HG03097 (cell line): ENCODE measurements around the gene FAM187B.
"Not testable (repeated sequence)": the region's sequence is repeated elsewhere in the genome, so short reads cannot be mapped to it uniquely, and the experiment has no call there.

Experiments used
- ATAC-seq: cut with Tn5 transposase; IDR thresholded peaks from one replicate; pipeline ENCODE4 v1.9.1; 2021; ENCODE audit not compliant: unreplicated experiment, low FRiP score

The FAM187B gene

DNA sequence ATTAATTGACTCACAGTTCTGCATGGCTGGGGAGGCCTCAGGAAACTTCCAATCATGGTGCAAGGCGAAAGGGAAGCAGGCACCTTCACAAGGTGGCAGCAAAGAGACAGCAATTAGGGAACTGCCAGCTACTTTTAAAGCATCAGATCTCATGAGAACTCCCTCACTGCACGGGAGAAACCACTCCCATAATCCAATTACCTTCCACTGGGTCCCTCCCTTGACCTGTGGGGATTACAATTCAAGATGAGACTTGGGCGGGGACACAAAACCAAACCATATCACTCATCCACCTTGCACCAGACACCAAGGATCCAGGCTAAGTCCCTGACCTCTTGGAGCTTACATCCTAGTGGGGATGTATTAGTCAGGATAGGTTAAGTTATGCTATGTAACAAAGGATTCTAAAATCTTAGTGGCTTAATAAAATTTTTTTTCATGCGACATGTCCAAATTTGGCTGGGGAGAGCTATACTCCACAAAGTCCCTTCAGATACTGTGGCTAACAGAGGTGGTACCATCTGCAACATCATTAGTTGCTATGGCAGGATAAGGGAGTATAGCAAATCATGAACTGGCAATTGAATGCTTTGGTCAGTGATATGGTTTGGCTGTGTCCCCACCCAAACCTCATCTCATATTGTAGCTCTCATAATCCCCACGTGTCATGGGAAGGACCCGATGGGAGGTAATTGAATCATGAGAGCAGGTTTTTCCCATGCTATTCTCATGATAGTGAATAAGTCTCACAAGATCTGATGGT is 8.3 kb upstream of the FAM187B start:
- no peak for ATAC-seq

DNA sequence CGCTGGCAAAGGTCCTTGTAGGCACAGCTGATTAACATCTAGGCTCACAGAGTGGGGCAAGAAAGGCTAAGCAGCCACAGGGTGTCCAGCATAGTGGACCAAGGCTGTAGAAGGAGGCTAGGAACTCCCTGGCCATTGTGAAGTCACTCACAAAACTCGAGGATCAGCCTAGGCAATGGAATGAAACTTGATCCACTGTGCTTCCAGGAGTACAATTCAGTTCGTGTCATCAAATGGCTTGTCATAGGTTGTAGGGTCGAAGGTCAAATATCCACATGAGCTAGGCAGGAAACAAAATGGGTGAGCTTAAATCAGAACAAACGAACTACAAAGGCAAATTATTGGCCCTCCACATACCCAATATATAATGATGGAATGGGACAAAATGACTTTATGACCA is 4.4 kb upstream of the FAM187B start:
- ATAC-seq: no peak

DNA sequence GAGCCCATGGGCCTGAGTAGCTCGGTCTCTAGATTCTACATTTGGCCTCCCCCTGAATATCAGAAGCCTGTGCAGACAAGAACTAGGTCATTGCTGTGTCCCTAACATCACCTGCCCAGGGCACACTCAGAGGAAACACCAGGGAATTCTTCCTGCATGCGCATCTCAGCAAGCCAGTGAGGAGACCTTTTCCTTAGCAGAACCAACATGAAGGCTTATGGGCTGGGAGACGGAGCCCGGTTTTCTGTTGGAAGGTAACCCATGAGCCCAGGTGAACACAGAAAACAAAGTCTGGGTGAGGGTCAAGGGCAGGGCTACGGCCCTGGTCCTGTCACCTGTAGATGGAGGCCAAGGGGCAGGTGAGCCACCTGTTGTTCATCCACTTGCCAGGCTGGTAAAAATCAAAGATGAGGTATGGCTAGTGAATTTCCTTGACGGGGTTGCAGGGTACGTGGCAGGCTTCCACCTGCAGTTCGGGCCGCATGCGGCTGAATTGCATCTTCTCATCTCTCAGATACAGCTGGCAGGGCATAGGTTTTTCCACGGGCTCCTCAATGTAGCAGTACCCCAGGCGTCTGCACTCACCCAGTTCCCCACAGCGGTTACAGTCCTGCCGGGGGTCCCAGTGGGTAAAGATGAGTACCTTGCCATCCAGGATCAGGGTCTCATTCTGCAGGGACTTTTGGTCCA is 3.6 kb upstream of the FAM187B start:
- no peak for ATAC-seq

DNA sequence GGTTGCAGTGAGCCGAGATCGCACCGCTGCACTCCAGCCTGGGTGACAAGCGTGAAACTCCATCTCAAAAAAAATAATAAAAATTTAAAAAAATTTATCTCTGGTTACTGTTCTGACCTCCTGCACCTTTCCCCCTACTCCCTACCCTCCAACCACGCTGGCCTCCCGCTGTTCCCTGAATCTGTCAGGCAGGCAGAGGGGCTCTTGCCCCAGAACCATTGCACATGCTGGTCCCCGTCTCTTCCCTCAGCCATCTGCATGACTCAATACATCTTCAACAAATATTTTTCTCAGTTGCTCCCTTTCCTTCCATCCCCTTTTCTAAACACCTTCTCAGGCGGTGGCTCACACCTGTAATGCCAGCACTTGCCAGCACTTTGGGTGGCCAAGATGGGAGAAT is 1.1 kb upstream of the FAM187B start:
- ATAC-seq: no peak

DNA sequence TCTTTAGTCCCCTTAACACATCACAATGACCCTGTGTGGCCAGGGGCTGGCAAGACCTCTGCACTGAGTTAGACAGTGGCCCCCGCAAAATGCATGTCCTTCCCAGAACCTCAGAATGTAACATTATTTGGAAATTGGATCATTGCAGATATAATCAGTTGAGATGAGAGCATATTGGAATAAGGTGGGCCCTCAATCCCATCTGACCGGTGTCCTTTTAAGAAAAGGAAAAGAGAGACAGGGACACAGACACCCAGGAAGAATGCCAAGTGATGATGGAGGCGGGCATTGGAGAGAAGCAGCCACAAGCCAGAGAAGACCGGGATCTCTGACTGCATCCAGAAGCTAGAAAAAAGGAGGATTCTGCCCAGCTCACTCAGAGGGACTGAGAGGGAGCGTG is 1.8 kb downstream of the FAM187B start:
- ATAC-seq: no peak

DNA sequence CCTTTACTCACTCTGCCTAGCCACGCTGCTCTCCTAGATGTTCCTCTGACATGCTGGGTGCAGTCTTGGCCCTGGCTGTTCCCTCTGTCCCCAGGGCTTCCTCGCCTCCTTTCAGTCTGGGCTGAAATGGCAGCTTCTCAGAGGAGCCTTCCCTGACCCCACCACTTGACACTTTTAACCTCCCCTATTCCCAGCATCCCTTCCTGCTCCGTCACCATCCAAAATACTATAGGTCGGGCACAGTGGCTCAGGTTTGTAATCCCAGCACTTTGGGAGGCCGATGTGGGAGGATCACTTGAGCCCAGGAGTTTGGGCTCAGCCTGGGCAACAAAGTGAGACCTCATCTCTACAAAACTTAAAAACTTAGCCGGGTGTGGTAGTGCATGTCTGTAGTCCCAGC is 2.6 kb downstream of the FAM187B start:
- ATAC-seq: no peak

DNA sequence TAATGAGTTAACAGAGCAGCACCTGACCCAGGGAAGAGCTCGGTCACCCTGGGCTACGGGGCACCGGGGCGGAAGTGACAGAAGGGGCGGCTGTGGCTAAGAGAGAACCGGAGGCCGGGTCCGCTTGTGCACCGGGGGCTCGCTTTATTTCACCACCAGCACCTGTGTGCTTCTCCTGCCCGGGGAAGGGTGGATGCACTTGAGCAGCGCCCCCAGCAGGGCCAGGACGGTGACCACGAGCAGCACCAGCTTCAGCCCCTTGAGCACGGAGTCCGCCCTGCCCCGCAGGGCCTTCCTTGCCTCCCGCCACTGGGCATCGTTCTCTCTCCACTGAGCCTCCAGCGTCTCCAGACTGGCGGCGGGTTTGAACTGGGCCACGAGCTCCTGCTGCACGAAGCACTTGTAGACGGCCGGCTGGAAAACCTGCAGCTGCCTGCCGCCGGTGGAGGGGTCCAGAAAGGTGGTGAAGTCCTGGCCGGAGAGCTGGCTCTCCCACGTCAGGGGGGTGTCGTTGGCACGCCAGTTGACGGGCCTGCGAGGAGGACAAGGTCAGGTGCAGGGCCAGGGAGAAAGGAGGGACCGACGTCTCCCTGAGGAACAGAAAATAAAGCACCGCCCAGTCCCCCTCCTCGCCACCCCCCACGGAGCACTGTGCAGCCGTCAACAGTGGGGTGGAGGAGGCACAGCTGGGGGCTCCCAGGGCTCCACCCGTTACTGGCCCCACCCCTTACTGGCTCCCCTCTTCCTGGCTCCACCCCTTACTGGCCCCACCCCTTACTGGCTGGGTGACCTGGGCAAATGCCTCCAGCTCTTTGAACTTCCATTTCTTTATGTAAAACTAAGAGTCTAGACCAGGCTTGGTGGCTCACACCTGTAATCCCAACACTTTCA is 3.6 kb downstream of the FAM187B start:
- ATAC-seq: no peak

DNA sequence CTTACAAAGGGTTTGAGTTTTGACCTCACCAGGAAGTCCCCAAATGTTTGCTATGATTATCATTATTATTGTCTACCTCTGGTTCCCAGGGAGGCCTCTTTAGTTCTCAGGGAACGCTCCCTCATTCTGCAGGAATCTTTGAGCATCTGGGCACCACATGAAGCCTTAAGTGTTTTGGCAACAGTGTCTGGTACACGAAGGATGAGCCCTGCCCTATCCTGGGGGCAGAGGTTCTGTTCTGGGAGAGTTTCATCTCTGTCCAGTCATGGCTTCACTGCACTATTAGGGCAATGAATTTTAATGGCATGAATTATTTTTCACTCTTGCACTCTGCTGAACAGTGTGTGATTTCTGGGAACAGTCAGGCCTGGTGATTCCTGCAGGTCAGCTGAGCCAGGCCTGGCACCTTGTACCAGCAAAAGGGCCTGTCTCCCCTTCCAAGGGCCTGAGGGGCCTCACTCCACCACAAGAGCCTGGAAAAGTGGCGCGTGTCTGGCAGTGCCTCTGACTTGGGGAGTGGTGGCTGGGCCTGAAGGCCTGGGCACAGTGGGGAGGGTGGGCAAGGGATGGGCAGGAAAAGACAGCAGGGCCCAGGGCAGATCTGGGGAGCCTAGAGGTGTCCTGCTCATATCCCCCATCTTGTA is 4.6 kb downstream of the FAM187B start:
- ATAC-seq: no peak

DNA sequence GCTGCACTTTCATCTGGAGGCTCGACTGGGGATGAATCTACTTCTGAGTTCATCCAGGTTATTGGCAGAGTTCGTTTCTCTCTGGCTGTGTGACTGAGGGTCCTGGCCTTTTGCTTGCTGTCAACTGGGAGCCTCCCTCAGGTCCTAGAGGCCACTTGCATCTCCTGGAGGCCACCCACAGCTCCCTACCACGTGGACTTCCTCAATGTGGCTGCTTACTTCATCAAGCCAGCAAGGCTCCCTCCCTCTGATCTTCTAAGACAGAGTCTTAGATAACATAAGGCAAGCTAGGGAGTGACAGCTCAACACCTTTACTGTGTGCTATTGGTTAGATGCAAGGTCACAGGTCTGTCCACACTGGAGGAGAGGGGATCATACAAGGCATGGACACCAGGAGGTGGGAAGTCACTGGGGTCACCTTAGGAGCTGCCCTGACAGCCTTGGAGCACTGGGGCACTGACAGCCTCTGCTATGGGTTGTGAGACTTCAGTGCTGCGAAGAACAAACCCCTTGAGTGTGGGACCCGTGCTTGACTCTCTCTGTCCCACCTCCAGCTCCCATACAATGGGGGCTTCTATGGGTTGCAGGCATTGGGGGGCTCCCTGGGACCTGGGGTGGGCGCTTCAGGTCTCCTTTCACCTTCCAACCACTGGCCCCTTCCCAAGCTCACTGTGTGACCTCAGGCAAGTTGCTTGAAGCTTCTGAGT is 5.3 kb downstream of the FAM187B start:
- no peak for ATAC-seq

DNA sequence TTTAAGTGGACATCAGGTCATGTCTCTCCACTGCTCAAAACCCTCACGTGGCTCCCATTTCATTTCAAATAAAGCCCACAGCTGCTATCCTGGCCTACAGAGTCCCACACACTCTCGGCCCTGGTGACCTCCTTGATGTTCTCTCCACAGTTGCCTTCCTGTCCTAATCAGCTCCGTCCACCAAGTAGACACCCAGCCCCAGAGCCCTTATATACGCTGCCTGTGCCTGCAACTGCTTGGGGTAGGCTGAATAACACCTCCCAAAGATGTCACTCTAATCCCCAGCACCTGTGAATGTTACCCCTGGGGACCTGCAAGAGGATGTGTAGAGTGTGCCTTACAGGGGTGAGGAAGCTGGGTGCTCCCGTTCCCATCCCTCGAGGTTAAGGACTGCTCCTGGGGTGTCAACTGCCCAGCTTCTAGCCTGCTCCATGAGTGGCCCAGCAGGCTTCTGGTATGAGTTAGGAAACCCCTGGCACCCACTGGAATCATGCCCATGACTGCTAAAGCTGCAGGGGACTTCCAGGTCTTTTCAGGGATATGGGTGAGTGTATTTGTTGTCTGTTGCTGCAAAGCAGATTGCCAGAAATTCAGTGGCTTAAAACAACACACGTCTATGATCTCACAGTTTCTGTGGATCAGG is 6.0 kb downstream of the FAM187B start:
- ATAC-seq: no peak

DNA sequence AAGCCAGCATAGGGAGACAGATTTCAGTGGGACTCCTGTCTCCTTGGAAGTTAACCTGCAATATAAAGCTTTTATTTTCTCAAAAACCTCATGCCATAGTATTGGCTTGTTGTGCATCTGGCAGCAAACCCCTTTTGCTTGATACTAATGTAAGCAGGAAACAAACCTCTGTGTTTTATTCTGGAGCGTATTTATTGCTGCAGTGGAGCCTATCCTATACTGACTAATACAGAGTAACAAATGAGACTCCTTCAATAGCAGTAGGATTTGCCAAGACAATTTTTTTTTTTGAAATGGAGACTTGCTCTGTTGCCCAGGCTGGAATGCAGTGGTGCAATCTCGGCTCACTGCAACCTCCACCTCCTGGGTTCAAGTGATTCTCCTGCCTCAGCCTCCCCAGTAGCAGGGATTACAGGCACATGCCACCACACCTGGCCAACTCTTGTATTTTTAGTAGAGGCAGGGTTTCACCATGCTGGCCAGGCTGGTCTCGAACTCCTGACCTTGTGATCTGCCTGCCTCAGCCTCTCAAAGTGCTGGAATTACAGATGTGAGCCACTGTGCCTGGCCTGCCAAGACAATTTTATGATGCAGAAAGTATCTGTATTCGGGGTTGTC is 7.5 kb downstream of the FAM187B start:
- not testable (repeated sequence) for ATAC-seq

DNA sequence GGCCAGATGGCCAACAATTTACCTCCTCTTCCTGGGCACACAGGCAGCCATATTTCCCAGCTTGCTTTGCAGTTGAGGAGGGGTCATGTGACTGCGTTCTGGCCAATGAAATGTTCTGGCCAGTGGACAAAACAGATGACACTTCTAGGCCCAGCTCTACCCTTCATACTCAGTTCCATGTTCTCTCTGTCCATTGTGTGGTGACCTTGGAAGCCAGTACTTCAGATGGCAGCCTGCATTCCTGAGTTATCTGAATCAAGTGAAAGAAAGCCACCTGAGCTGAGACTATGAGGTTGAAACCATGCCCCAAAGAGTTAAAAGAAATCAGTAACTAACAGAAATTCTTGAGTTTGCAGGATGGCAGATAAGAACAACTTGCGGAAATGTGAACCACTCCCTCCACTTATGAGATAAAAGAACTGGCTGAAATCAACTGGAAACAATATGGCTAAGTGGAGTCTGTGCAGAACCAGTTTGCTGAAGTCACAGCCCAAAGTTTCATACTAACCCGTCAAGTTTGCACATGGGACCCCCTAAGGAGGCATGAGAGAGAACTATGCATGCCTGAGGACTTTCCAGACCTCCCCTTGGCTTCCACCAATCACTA is 8.1 kb downstream of the FAM187B start:
- no peak for ATAC-seq

DNA sequence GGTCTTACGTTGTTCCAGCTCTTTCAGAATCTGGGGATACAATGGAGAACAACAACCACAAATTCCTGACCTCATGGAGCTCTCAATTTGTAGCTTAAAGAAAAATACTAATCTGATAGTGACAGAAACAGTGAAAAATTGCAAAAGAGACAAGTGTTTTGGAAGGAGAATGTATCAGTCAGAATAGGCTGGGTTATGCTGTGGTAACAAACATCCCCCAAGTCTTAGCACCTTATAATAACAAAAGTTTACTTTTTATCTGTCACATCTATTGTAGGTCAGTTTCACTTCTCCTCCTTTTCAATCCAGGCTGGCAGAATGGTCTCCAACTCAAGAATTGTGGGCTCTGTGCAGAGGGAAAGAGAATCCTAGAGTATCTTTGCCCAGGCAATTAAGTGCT is 9.5 kb downstream of the FAM187B start:
- ATAC-seq: no peak

DNA sequence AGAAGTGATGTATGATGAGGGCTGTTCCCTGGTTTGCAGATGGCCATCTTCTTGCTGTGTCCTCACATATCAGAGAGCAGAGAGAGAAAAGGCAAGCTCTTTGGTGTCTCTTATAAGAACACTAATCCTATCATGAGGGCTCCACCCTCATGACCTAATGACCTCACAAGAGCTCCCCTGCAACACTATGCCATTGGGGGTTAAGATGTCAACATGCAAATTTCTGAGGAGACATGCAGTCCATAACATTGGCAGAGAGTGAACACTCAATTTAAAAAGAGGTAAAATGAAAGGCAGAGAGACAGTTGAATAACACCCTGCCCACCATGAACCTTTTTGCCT is 10.9 kb downstream of the FAM187B start:
- ATAC-seq: no peak

DNA sequence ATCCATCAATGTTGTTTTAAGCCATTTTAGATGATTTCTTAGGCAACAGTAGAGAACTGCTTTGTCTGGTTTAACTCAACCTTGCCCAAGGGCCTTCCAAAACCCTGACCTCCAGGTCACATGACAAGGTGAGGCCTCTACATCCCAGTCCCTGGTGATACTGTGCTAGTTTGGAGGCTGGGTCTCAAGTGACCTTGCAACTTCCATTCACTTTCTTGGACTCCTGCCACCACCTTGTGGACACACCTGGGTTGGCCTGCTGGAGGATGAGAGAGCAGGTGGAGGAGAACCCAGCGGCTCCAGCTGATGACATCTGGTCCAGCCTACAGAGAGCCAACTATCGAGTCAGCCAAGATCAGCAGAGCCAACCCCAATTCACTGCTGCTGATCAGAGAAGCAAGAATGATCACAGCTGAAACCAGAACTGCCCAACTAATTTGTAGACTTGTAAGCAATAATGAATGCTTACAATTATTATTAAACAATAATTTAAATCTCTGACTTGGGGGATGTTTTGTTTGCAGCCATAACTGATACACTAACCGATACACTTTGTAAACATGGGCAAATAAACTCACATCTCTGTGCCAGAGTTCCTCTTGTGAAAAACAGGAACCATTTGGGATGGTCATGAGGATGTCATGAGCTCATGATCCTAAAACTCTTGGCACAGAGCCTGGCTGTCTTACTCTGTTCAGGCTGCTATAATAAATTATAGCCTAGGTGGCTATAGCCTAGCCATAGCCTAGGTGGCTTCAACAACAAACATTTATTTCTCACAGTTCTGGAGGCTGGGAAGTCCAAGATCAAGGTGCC is 11.5 kb downstream of the FAM187B start:
- ATAC-seq: no peak

DNA sequence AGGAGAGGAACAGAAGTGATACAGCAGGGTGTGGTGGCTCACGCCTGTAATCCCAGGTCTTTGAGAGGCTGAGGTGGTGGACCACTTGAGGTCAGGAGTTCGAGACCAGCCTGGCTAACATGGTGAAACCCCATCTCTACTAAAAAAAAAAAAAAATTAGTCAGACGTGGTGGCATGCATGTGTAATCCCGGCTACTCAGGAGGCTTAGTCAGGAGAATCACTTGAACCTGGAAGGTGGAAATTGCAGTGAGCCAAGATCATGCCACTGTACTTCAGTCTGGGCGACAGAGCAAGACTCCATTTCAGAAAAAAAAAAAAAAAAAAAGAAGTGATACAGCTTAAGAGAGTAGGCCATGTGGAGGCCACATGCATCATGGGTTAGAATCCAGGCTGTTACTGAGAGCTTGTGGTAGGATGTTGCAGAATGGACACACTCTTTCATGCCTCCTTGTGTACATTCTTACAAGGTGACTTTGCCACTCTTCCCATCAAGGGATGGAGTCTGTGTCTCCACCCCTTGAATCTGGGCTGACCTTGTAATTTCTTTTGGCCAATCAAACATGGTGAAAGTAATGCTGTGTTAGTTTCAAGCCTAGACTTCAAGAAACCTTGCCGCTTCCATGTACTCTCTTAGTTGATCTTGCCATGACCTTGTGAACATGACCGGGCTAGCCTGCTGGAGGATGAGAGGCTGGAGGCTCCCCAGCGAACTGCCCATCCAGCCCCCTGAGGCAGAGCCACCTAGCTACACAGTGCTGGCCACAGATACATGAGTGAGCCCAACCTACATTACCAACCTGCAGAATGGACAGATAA is 12.3 kb downstream of the FAM187B start:
- no peak for ATAC-seq

DNA sequence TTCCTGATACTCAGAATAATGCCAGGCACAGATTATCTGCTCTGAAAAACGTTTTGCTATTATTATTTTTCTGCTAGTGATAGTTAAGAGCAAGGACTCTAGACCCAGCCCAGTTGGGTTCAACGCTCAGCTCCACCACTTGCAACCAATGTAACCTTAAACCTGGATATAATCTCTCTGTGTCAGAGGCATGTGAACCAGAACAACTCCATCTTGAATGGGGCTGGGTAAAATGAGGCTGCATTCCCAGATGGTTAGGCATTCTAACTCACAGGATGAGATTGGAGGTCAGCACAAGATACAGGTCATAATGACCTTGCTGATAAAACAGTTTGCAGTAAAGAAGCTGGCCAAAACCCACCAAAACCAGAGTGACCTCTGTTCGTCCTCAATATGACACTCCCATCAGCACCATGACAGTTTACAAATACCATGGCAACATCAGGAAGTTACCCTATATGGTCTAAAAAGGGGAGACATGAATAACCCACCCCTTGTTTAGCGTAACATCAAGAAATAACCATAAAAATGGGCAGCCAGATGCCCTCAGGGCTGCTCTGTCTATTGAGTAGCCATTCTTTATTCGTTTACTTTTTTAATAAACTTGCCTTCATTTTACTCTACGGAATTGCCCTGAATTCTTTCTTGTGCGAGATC is 13.6 kb downstream of the FAM187B start:
- no peak for ATAC-seq
